ENCODE data around the gene EN2. TPM values are rescaled to one million over a fixed set of nuclear protein-coding genes. Genes with fewer than 3 reads are reported as not detected.

EN2 gene
- total RNA-seq, 1 donor from 2014 or later, result 0.11 TPM

DNA sequence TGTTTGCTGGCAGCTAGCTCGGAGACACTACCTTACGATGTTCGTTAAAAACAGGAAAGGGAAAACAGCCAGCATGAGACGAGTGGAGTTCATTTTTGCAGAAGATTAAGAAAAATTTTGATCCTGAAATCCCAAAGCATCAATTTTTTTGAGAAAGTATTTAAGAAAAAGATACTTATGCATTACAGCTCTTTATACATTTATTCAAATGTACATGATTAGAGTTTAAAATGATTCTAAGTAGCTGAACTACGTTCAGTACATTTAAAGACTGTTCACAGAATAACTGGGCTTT lies 53.7 kb downstream of the EN2 start:
- Histone ChIP-seq H3K9me3 (replicated peaks) (no peaks in the 10 kb centered on the region), H3K36me3 (no peaks in the 10 kb centered on the region), H3K4me1 (peaks cover 11% of the 10 kb centered on the region), H3K27ac (replicated peaks) (no peak overlapping the region), H3K27me3 (ENCODE audit: low read depth) (peaks cover 100% of the 10 kb centered on the region), H3K4me3 (no peak overlapping the region)
- no peak for TF ChIP-seq CTCF (IDR thresholded peaks at IDR 0.05; ENCODE audit: borderline replicate concordance)
- intact Hi-C loops (cut with micrococcal nuclease), result no loop called here
- DNase-seq, result no peak

- Histone ChIP-seq H3K4me1 (peaks cover 11% of the 10 kb centered on the region), H3K27ac (replicated peaks) (no peak overlapping the region), H3K9me3 (replicated peaks) (no peaks in the 10 kb centered on the region), H3K4me3 (no peak overlapping the region), H3K27me3 (ENCODE audit: low read depth) (peaks cover 100% of the 10 kb centered on the region), H3K36me3 (no peaks in the 10 kb centered on the region)
- DNase-seq, result no peak
- intact Hi-C loops (cut with micrococcal nuclease), result no loop called here
- no peak for TF ChIP-seq CTCF (IDR thresholded peaks at IDR 0.05; ENCODE audit: borderline replicate concordance)
Measured at GRCh38 chr7:155512246-155512887, 54.4 kb downstream of the EN2 start.

- DNase-seq, result no peak
- no peak for TF ChIP-seq CTCF (IDR thresholded peaks at IDR 0.05; ENCODE audit: borderline replicate concordance)
- Histone ChIP-seq H3K27ac (replicated peaks) (no peak overlapping the region), H3K4me3 (no peak overlapping the region), H3K27me3 (ENCODE audit: low read depth) (peaks cover 100% of the 10 kb centered on the region), H3K9me3 (replicated peaks) (no peaks in the 10 kb centered on the region), H3K36me3 (no peaks in the 10 kb centered on the region), H3K4me1 (peaks cover 11% of the 10 kb centered on the region)
- intact Hi-C loops (cut with micrococcal nuclease), result no loop called here
Measured at GRCh38 chr7:155513543-155514285, 55.8 kb downstream of the EN2 start.

DNA sequence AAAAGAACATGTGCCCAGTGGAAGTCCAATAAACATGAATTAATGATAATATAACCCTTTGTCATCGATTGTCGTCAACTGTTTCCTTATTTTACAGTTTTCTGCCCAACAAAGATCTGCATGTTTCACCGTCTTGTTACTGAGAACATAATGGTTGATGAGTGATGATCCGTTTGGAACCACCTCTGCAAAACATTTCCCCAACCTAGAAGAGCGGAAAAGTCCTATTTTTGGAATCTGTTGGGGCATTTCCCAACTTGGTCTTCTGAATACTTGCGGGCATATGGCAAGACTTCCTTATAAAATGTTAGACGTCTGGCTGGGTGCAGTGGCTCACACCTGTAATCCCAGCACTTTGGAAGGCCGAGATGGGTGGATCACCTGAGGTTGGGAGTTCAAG lies 56.4 kb downstream of the EN2 start:
- peaks cover 11% of the 10 kb centered on the region for H3K4me1 ChIP-seq
- intact Hi-C loops (cut with micrococcal nuclease), result no loop called here

More for the DNA sequence above, 56.4 kb downstream of the EN2 start:
- H3K27ac ChIP-seq (replicated peaks), result no peak overlapping the region
- H3K4me3 ChIP-seq, result no peak overlapping the region
- no peak for DNase-seq
- TF ChIP-seq CTCF (IDR thresholded peaks at IDR 0.05; ENCODE audit: borderline replicate concordance), result no peak
- H3K36me3 ChIP-seq, result no peaks in the 10 kb centered on the region
- no peaks in the 10 kb centered on the region for H3K9me3 ChIP-seq (replicated peaks)
- peaks cover 100% of the 10 kb centered on the region for H3K27me3 ChIP-seq (ENCODE audit: low read depth)

Other genes with a start within 250 kb of the EN2 start
- gene INSIG1, start 160.3 kb upstream of the EN2 start, total RNA-seq, result 7.5 TPM
- gene CNPY1, start 88.4 kb downstream of the EN2 start, total RNA-seq, result not detected
- 30.8 TPM for gene RBM33, start 186.5 kb downstream of the EN2 start, total RNA-seq

Measured in left ventricle myocardium inferior (tissue), 1 donor.